ENCODE results near the gene KDM6A. TPM values are rescaled to one million over a fixed set of nuclear protein-coding genes. Genes with fewer than 3 reads are reported as not detected.
"Not testable (repeated sequence)": the region's sequence is repeated elsewhere in the genome, so short reads cannot be mapped to it uniquely, and the experiment has no call there.

The KDM6A gene
- polyA plus RNA-seq, 1 donor from 2014 or later: 25.1 TPM

DNA sequence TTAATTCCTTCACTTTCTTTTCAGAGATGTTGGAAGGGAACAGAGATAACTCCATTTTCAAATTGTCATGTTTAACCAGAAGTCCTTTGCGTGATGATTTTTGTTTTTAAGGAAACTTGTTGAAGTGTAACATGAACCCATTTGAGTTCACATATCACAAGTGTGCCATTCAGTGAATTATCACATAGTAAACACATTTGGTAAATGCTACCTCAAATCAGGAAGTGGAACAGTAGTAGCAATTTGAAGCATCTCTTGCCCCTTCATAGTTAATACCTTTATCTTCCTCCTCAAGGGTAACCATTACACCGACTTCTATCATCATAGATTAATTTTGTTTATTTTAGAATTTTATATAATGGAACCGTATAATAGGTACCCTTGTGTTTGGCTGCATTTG, 35.8 kb downstream of the KDM6A start:
- peaks cover 55% of the 10 kb centered on the region for H3K79me2 ChIP-seq (replicated peaks; ENCODE audit: insufficient read depth, low read length)
- no peaks in the 10 kb centered on the region for H4K20me1 ChIP-seq (ENCODE audit: insufficient read depth)
- H3K36me3 ChIP-seq (ENCODE audit: insufficient read depth, low read length): no peaks in the 10 kb centered on the region
- H3K9me3 ChIP-seq (ENCODE audit: low read length): no peaks in the 10 kb centered on the region
- no peak overlapping the region for H3K4me3 ChIP-seq (ENCODE audit: low read length)
- no peaks in the 10 kb centered on the region for H3K9me2 ChIP-seq (ENCODE audit: insufficient read depth, low read length)
- H2AFZ ChIP-seq (ENCODE audit: low read depth, low read length): no peak overlapping the region
- H3K27me3 ChIP-seq (ENCODE audit: insufficient read depth, low read depth, low read length): no peaks in the 10 kb centered on the region
- no peak overlapping the region for H3K4me2 ChIP-seq (ENCODE audit: low read length)
- TF ChIP-seq EP300 (conservative IDR thresholded peaks at IDR 0.05; ENCODE audit: poor library complexity, severe bottlenecking): no peak
- TF ChIP-seq POLR2AphosphoS5 (IDR thresholded peaks at IDR 0.05): no peak
- TF ChIP-seq, protein P1, sequence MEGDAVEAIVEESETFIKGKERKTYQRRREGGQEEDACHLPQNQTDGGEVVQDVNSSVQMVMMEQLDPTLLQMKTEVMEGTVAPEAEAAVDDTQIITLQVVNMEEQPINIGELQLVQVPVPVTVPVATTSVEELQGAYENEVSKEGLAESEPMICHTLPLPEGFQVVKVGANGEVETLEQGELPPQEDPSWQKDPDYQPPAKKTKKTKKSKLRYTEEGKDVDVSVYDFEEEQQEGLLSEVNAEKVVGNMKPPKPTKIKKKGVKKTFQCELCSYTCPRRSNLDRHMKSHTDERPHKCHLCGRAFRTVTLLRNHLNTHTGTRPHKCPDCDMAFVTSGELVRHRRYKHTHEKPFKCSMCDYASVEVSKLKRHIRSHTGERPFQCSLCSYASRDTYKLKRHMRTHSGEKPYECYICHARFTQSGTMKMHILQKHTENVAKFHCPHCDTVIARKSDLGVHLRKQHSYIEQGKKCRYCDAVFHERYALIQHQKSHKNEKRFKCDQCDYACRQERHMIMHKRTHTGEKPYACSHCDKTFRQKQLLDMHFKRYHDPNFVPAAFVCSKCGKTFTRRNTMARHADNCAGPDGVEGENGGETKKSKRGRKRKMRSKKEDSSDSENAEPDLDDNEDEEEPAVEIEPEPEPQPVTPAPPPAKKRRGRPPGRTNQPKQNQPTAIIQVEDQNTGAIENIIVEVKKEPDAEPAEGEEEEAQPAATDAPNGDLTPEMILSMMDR (IDR thresholded peaks at IDR 0.05; ENCODE audit: poor library complexity, severe bottlenecking): no peak
- TF ChIP-seq, protein P2, sequence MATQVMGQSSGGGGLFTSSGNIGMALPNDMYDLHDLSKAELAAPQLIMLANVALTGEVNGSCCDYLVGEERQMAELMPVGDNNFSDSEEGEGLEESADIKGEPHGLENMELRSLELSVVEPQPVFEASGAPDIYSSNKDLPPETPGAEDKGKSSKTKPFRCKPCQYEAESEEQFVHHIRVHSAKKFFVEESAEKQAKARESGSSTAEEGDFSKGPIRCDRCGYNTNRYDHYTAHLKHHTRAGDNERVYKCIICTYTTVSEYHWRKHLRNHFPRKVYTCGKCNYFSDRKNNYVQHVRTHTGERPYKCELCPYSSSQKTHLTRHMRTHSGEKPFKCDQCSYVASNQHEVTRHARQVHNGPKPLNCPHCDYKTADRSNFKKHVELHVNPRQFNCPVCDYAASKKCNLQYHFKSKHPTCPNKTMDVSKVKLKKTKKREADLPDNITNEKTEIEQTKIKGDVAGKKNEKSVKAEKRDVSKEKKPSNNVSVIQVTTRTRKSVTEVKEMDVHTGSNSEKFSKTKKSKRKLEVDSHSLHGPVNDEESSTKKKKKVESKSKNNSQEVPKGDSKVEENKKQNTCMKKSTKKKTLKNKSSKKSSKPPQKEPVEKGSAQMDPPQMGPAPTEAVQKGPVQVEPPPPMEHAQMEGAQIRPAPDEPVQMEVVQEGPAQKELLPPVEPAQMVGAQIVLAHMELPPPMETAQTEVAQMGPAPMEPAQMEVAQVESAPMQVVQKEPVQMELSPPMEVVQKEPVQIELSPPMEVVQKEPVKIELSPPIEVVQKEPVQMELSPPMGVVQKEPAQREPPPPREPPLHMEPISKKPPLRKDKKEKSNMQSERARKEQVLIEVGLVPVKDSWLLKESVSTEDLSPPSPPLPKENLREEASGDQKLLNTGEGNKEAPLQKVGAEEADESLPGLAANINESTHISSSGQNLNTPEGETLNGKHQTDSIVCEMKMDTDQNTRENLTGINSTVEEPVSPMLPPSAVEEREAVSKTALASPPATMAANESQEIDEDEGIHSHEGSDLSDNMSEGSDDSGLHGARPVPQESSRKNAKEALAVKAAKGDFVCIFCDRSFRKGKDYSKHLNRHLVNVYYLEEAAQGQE (IDR thresholded peaks at IDR 0.05; ENCODE audit: borderline replicate concordance): no peak
- TF ChIP-seq TAF1 (IDR thresholded peaks at IDR 0.05; ENCODE audit: low read depth): no peak
- no peak for TF ChIP-seq EZH2 (IDR thresholded peaks at IDR 0.05; ENCODE audit: borderline replicate concordance, insufficient read depth, low read length, poor library complexity, severe bottlenecking)
- no peak for TF ChIP-seq SMC3 (conservative IDR thresholded peaks at IDR 0.05; ENCODE audit: poor library complexity)
- no peak for TF ChIP-seq MXI1 (conservative IDR thresholded peaks at IDR 0.05; ENCODE audit: poor library complexity, severe bottlenecking)
- no peak for TF ChIP-seq RAD21 (conservative IDR thresholded peaks at IDR 0.05)
- no peak overlapping the region for H3K9ac ChIP-seq (ENCODE audit: low read length)
- H3K27ac ChIP-seq (ENCODE audit: low read length): no peak overlapping the region
- no peaks in the 10 kb centered on the region for H3F3A ChIP-seq (ENCODE audit: insufficient read depth, low read length, poor library complexity, severe bottlenecking)

DNA sequence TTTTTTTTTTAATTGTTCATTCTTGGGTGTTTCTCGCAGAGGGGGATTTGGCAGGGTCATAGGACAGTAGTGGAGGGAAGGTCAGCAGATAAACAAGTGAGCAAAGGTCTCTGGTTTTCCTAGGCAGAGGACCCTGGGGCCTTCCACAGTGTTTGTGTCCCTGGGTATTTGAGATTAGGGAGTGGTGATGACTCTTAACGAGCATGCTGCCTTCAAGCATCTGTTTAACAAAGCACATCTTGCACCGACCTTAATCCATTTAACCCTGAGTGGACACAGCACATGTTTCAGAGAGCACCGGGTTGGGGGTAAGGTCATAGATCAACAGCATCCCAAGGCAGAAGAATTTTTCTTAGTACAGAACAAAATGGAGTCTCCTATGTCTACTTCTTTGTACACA, 37.5 kb downstream of the KDM6A start:
- H3K9me2 ChIP-seq (ENCODE audit: insufficient read depth, low read length); H3K36me3 ChIP-seq (ENCODE audit: insufficient read depth, low read length); H3K9me3 ChIP-seq (ENCODE audit: low read length); H3K4me3 ChIP-seq (ENCODE audit: low read length); H3K27me3 ChIP-seq (ENCODE audit: insufficient read depth, low read depth, low read length); H2AFZ ChIP-seq (ENCODE audit: low read depth, low read length); H4K20me1 ChIP-seq (ENCODE audit: insufficient read depth); H3K27ac ChIP-seq (ENCODE audit: low read length); H3K4me2 ChIP-seq (ENCODE audit: low read length); H3F3A ChIP-seq (ENCODE audit: insufficient read depth, low read length, poor library complexity, severe bottlenecking); H3K9ac ChIP-seq (ENCODE audit: low read length): not testable (repeated sequence)
- H3K79me2 ChIP-seq (replicated peaks; ENCODE audit: insufficient read depth, low read length): peaks cover 59% of the 10 kb centered on the region

DNA sequence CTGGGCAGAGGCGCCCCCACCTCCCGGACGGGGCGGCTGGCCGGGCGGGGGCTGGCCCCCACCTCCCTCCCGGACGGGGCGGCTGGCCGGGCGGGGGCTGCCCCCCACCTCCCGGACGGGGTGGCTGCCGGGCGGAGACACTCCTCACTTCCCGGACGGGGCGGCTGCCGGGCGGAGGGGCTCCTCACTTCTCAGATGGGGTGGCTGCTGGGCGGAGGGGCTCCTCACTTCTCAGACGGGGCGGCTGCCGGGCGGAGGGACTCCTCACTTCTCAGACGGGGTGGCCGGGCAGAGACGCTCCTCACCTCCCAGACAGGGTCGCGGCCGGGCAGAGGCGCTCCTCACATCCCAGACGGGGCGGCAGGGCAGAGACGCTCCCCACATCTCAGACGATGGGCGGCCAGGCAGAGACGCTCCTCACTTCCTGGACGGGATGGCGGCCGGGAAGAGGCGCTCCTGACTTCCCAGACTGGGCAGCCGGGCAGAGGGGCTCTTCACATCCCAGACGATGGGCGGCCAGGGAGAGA, 38.1 kb downstream of the KDM6A start:
- H2AFZ ChIP-seq (ENCODE audit: low read depth, low read length); H3K9me3 ChIP-seq (ENCODE audit: low read length); H3K9me2 ChIP-seq (ENCODE audit: insufficient read depth, low read length); H3K9ac ChIP-seq (ENCODE audit: low read length); H3K27ac ChIP-seq (ENCODE audit: low read length); H3K4me3 ChIP-seq (ENCODE audit: low read length); H3K27me3 ChIP-seq (ENCODE audit: insufficient read depth, low read depth, low read length); H3K4me2 ChIP-seq (ENCODE audit: low read length); H3F3A ChIP-seq (ENCODE audit: insufficient read depth, low read length, poor library complexity, severe bottlenecking); H4K20me1 ChIP-seq (ENCODE audit: insufficient read depth); H3K36me3 ChIP-seq (ENCODE audit: insufficient read depth, low read length): not testable (repeated sequence)
- peaks cover 53% of the 10 kb centered on the region for H3K79me2 ChIP-seq (replicated peaks; ENCODE audit: insufficient read depth, low read length)

Data from neural cell (in vitro differentiated cells).